ENCODE results near the gene BATF2. TPM values are rescaled to one million over a fixed set of nuclear protein-coding genes. Genes with fewer than 3 reads are reported as not detected.
A peak's percentile ranks its signal among the peaks of the same experiment; 100 is the strongest.

The BATF2 gene
- total and polyA plus RNA-seq, 9 of the 15 experiments (the other 6 are each of a cell fraction or from before 2014, with no cell fraction given): 1.7 to 8.9 (median 6.4) TPM

GRCh38 chr11:64947208-64947814 lies 49.5 kb downstream of the BATF2 start:
- peak; percentile 68 for FAIRE-seq
- TF ChIP-seq ZNF143 (CRISPR knock-in tag; IDR thresholded peaks at IDR 0.05) (no peak), HMBOX1 (IDR thresholded peaks at IDR 0.05) (peak; percentile 59), CAMTA2 (CRISPR knock-in tag; conservative IDR thresholded peaks at IDR 0.05) (no peak), CCNT2 (IDR thresholded peaks at IDR 0.05; ENCODE audit: borderline replicate concordance, extremely low read depth, insufficient read length, low read depth, low read length) (no peak), NBN (IDR thresholded peaks at IDR 0.05; ENCODE audit: low read depth) (0 out of 2 replicates have a peak, but pooled peaks have one; percentile 33), AFF1 (IDR thresholded peaks at IDR 0.05; ENCODE audit: low read depth in 1 of 2, partially characterized antibody in 2 of 2) (peak in 1 of 2 experiments; percentile 90), U2AF2 (optimal IDR thresholded peaks at IDR 0.05; ENCODE audit: low read depth, low read length) (no peak), MYC (IDR thresholded peaks at IDR 0.05; ENCODE audit: low read depth, low read length) (peak; percentile 59; the same call in 1 of the 2 replicates), MYC (CRISPR knock-in tag; IDR thresholded peaks at IDR 0.05; ENCODE audit: borderline replicate concordance, low read depth) (no peak), NFYB (IDR thresholded peaks at IDR 0.05; ENCODE audit: extremely low read depth, insufficient read length) (no peak), MXI1 (IDR thresholded peaks at IDR 0.05; ENCODE audit: low read depth, low read length) (no peak)

More at GRCh38 chr11:64947208-64947814, 49.5 kb downstream of the BATF2 start:
- Histone ChIP-seq H3K27me3 (ENCODE audit: control insufficient read depth in 2 of 2, insufficient read depth in 2 of 2, low read length in 2 of 2) (no peaks in the 10 kb centered on the region), H3K4me2 (ENCODE audit: insufficient read depth, low read length) (peak overlapping the region; percentile 6; the same call in 1 of the 2 replicates), H2AFZ (ENCODE audit: low read depth, low read length) (peak overlapping the region; percentile 63), H3K27ac (ENCODE audit: extremely low read depth, low read depth, low read length) (no peak overlapping the region), H3K4me3 (no peak overlapping the region), H3K9me1 (ENCODE audit: control insufficient read depth, insufficient read depth, low read length) (no peaks in the 10 kb centered on the region), H3K36me3 (ENCODE audit: control insufficient read depth, insufficient read depth, low read length) (no peaks in the 10 kb centered on the region), H3K4me1 (replicated peaks in 1 of 2; ENCODE audit: control insufficient read depth in 2 of 2, insufficient read depth in 2 of 2, low read length in 2 of 2) (peaks cover 0 to 3% of the 10 kb centered on the region in 2 experiments; a peak in 2 of 5 replicates), H3K79me2 (ENCODE audit: control insufficient read depth, insufficient read depth, low read length) (no peaks in the 10 kb centered on the region), H3K9me3 (replicated peaks; ENCODE audit: control insufficient read depth, insufficient read depth, low read depth, low read length) (no peaks in the 10 kb centered on the region), H3K9ac (ENCODE audit: insufficient read depth in 1 of 2, low read depth in 2 of 2, low read length in 2 of 2) (peak overlapping the region in 1 of 2 experiments; percentile 76; a peak in 1 of 4 replicates), H4K20me1 (replicated peaks; ENCODE audit: control insufficient read depth, insufficient read depth, low read length) (no peaks in the 10 kb centered on the region)
- no TSS peak for BruUV-seq (replicated peaks)
- in situ Hi-C loops (cut with MboI): no loop called here
- intact Hi-C loops (cut with micrococcal nuclease): loop anchor here (2.0 kb wide), 1 partner anchor 49 kb away; the partner anchor contains the start of gene BATF2
- CTCF ChIA-PET (ENCODE audit: low intra/inter-chr PET ratio): no interaction called here
- POLR2A ChIA-PET: interaction anchor here (0.6 to 1.5 kb wide), 3 partner anchors 16 to 106 kb away, joined by 3 to 4 read pairs (median 4); partner anchors contain the start of gene BATF2
- DNase-seq (ENCODE audit: extremely low read depth in 1 of 4, low spot score in 3 of 4) (peak in 3 of 4 experiments; percentile 33 to 51 (median 33)), ATAC-seq (peak; percentile 96)
- 11% methylated on average over 5 of the region's 5 CpGs for WGBS (ENCODE audit: insufficient coverage, low coverage, missing lambda C conversion rate)
